ENCODE measurements around the gene SLC35A2. TPM values are rescaled to one million over a fixed set of nuclear protein-coding genes. Genes with fewer than 3 reads are reported as not detected.
A peak's percentile ranks its signal among the peaks of the same experiment; 100 is the strongest.

Gene SLC35A2
- total and polyA plus RNA-seq, 2 of the 4 experiments (the other 2 are of a cell fraction), result 10.8 to 48.3 TPM

- TF ChIP-seq FOS (IDR thresholded peaks at IDR 0.05; ENCODE audit: low read depth, low read length), result no peak
- no peak for TF ChIP-seq RCOR1 (IDR thresholded peaks at IDR 0.05; ENCODE audit: insufficient replicate concordance, low read length)
Observed at GRCh38 chrX:48897625-48898306, 13.7 kb downstream of the SLC35A2 start, which contains the start of the genes PQBP1 and TIMM17B (continued).

- Histone ChIP-seq H3K4me1 (ENCODE audit: control insufficient read depth, insufficient read depth, low read length) (0 out of 2 replicates have a peak, but pooled peaks cover 2% of the 10 kb centered on the region), H3K18ac (ENCODE audit: low read depth, low read length) (peak overlapping the region; percentile 32), H3K4me2 (ENCODE audit: low read depth, low read length) (peak overlapping the region; percentile 93), H2AK5ac (ENCODE audit: low read depth, low read length) (peak overlapping the region; percentile 37), H3K36me3 (ENCODE audit: control insufficient read depth, insufficient read depth, low read length) (peaks cover 4% of the 10 kb centered on the region), H3K14ac (replicated peaks; ENCODE audit: low read depth, low read length) (peak overlapping the region; percentile 46), H4K91ac (ENCODE audit: insufficient read depth, low read depth, low read length) (peak overlapping the region; percentile 46), H3K27me3 (ENCODE audit: control insufficient read depth, insufficient read depth, low read length) (no peaks in the 10 kb centered on the region), H3K9me3 (ENCODE audit: control insufficient read depth, insufficient read depth, low read length) (no peaks in the 10 kb centered on the region), H3K4me3 (ENCODE audit: insufficient read depth, low read depth, low read length) (peak overlapping the region; percentile 78), H2BK20ac (ENCODE audit: low read depth, low read length) (no peak overlapping the region), H3K27ac (ENCODE audit: insufficient read depth, low read length) (peak overlapping the region; percentile 81), H2BK15ac (ENCODE audit: low read depth, low read length) (no peak overlapping the region), H4K20me1 (ENCODE audit: insufficient read depth, low read length) (peaks cover 6% of the 10 kb centered on the region; the same call in 1 of the 2 replicates), H2AK9ac (replicated peaks; ENCODE audit: low read depth, low read length, poor library complexity) (peak overlapping the region; percentile 96), H3K9me1 (ENCODE audit: insufficient read depth, low read length) (0 out of 2 replicates have a peak, but pooled peaks cover 4% of the 10 kb centered on the region), H2AFZ (replicated peaks; ENCODE audit: low read length, poor library complexity) (peak overlapping the region; percentile 98), H4K5ac (ENCODE audit: low read depth, low read length) (peak overlapping the region; percentile 53), H3K23ac (ENCODE audit: low read depth, low read length) (peak overlapping the region; percentile 89; the same call in 1 of the 2 replicates), H3K9ac (ENCODE audit: low read depth, low read length) (peak overlapping the region; percentile 80), H4K8ac (ENCODE audit: low read depth in 2 of 2, low read length in 2 of 2) (peak overlapping the region; percentile 47 to 71; a peak in 3 of 4 replicates), H3K56ac (ENCODE audit: extremely low read depth, insufficient read depth, low read length) (peak overlapping the region; percentile 54), H2BK120ac (ENCODE audit: low read depth, low read length) (no peak overlapping the region), H3K4ac (ENCODE audit: low read depth, low read length) (peak overlapping the region; percentile 60), H3K79me1 (ENCODE audit: low read depth in 1 of 2, low read length in 2 of 2) (peaks cover 6 to 27% of the 10 kb centered on the region in 2 experiments), H2BK5ac (ENCODE audit: low read depth, low read length, poor library complexity, severe bottlenecking) (peak overlapping the region; percentile 66)
- dilution Hi-C loops (cut with HindIII; ENCODE audit: low sequenced_read_pairs, unreplicated experiment) (no loop called here), intact Hi-C loops (cut with micrococcal nuclease) (no loop called here), in situ Hi-C loops (cut with MboI; ENCODE audit: low sequenced_read_pairs) (no loop called here)
- ChIA-PET CTCF (no interaction called here), POLR2A (ENCODE audit: unreplicated experiment) (interaction anchor here (1.0 kb wide), 1 partner anchor 14 kb away, joined by 3 read pairs; the partner anchor contains the start of gene SLC35A2)
- peak; percentile 68 for TF ChIP-seq BHLHE40 (IDR thresholded peaks at IDR 0.05; ENCODE audit: low read depth, low read length)
- no peak for TF ChIP-seq CTCF (conservative IDR thresholded peaks at IDR 0.05; ENCODE audit: low read depth, low read length)
- TF ChIP-seq CHD1 (IDR thresholded peaks at IDR 0.05; ENCODE audit: low read depth, low read length), result 0 out of 2 replicates have a peak, but pooled peaks have one; percentile 51
- WGBS, 2 experiments (ENCODE audit: extremely low coverage in 2 of 2, insufficient read length in 1 of 2), result 38% methylated on average over 21 of the region's 38 CpGs; no CpG with 5 or more reads in 1 of the 2 experiments
- no TSS peak for BruUV-seq (replicated peaks)
- peak; percentile 56 for ATAC-seq (ENCODE audit: low read depth)
- peak; percentile 66 for DNase-seq
Observed at GRCh38 chrX:48897157-48897624, 14.3 kb downstream of the SLC35A2 start.

Measured in IMR-90 (cell line).